CD4-positive, alpha-beta T cell (primary cell): ENCODE measurements around the gene FBN1. TPM values are rescaled to one million over a fixed set of nuclear protein-coding genes. Genes with fewer than 3 reads are reported as not detected.

Experiments used
- ATAC-seq: fragments of 200-7000 bp; cut with Tn5 transposase; one replicate; pipeline ENCODE4 v1.10.0; 2022; ENCODE audit warnings: mild to moderate bottlenecking; ENCODE audit not compliant: poor library complexity
- CTCF ChIA-PET: fragments of 350-600 bp; sonication (Branson Sonifier 250); formaldehyde crosslinking; loops from one replicate; lab custom pipeline; 2021; ENCODE audit warnings: antibody characterized with exemption, inconsistent platforms; lab: Charles Lee
- POLR2A ChIA-PET: fragments of 350-600 bp; sonication (Branson Sonifier 250); formaldehyde crosslinking; loops from one replicate; lab custom pipeline; 2021; ENCODE audit warnings: antibody characterized with exemption, inconsistent platforms; lab: Charles Lee
- DNase-seq, 14 experiments: peaks; one replicate each; pipeline ENCODE4 v3.0.0-alpha.2; 2013 to 2020; ENCODE audit warnings: mixed read lengths in 2 of 14
- H3K27ac ChIP-seq, 2 donors: one replicate each; pipeline versions ENCODE4 v1.5.1 to v1.7.0; 2013; ENCODE audit warnings: low read length in 2 of 2, low read depth in 1 of 2, mild to moderate bottlenecking in 1 of 2
- H3K27me3 ChIP-seq, 2 experiments: 1 replicate in 1 of 2; 2 replicates in 1 of 2; pipeline versions ENCODE4 v1.6.1 to v1.7.0; 2013; ENCODE audit warnings: low read length in 2 of 2, control low read depth in 1 of 2, mild to moderate bottlenecking in 1 of 2, moderate library complexity in 1 of 2; ENCODE audit not compliant: insufficient read depth in 2 of 2, control insufficient read depth in 1 of 2
- H3K36me3 ChIP-seq: one replicate; pipeline ENCODE4 v1.6.1; 2013; ENCODE audit warnings: low read length, control low read depth; ENCODE audit not compliant: insufficient read depth
- H3K4me1 ChIP-seq: one replicate; pipeline ENCODE4 v1.6.1; 2013; ENCODE audit warnings: low read length, control low read depth; ENCODE audit not compliant: insufficient read depth
- H3K4me3 ChIP-seq: one replicate; pipeline ENCODE4 v1.5.1; 2013; ENCODE audit warnings: mild to moderate bottlenecking, low read length, moderate library complexity
- H3K9me3 ChIP-seq, 2 experiments: 1 replicate in 1 of 2; 2 replicates in 1 of 2; pipeline versions ENCODE4 v1.6.1 to v1.7.0; 2013; ENCODE audit warnings: low read length in 2 of 2, mild to moderate bottlenecking in 2 of 2, control low read depth in 1 of 2, moderate library complexity in 1 of 2; ENCODE audit not compliant: control insufficient read depth in 1 of 2, insufficient read depth in 1 of 2
- H3K27ac Mint-ChIP-seq: one replicate; pipeline ENCODE4 v1.8.0; 2020; ENCODE audit warnings: mixed read lengths
- H3K27me3 Mint-ChIP-seq: one replicate; pipeline ENCODE4 v1.8.0; 2021; ENCODE audit warnings: mixed read lengths
- H3K36me3 Mint-ChIP-seq: one replicate; pipeline ENCODE4 v1.8.0; 2021; ENCODE audit warnings: low read depth, mixed read lengths
- H3K4me1 Mint-ChIP-seq: one replicate; pipeline ENCODE4 v1.8.0; 2021; ENCODE audit warnings: low read depth, mixed read lengths
- H3K4me3 Mint-ChIP-seq: one replicate; pipeline ENCODE4 v1.8.0; 2020; ENCODE audit warnings: mild to moderate bottlenecking, mixed read lengths
- H3K9me3 Mint-ChIP-seq: one replicate; pipeline ENCODE4 v1.8.0; 2020; ENCODE audit warnings: mixed read lengths
- CTCF ChIP-seq: fragments of 200-600 bp; IDR thresholded peaks from one replicate; pipeline ENCODE4 v1.8.0; 2022; ENCODE audit warnings: antibody characterized with exemption, mild to moderate bottlenecking
- intact Hi-C, 2 experiments: fragments of 100-400 bp; cut with DNase I in 1 of 2; cut with micrococcal nuclease in 1 of 2; formaldehyde crosslinking; loops; one replicate each; pipeline versions ENCODE4 v1.15.1 to v1.9.0; 2023 to 2025; cut with DNase I, micrococcal nuclease
- total RNA-seq, 174 experiments: library from RNA in 2 of 174; stranded (reverse) in 2 of 174; gene quantifications; one replicate each; pipeline ENCODE4 v1.2.3 and lab custom pipeline; 2021 to 2026

Gene FBN1
- total RNA-seq, 2 experiments from 2014 or later = 0.11 to 0.25 TPM

DNA sequence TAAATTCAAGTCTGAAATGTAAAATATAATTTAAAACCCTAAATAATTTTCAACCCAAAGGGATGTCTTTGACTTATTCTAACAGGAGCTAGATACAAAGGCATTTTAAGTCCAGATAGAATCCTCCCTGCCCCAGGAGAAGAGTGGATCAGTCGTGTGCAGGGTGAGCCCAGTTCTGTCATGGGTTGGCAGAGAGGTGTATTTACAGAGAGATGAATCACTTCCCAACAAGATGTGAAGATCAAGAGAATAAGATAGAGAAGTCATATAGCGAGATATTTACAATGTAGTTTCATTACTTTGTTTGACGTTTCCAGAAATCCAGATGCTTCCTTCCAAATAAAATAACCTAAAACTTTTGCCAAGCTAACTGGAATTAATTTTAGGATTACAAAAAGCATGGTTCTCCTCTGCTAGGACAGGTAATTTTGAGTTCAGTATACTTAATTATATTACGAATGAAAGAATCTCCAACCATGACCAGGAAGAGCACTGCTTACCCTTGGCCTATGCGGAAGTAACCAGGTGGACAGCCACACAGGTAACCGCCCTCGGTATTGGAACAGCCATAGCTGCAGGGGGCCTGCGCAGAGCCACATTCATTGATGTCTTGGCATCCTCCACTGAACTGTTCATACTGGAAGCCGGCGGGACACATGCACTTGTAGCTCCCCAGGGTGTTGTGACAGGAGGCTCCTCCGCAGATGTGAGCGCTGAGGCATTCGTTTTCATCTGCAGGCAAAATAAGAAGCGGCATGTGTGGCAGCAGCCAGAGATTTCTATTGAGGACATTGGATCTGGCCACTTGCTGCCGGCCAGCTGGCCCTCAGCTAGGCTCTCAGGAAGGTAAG lies 230.2 kb downstream of the FBN1 start:
- Histone ChIP-seq H3K9me3 (no peaks in the 10 kb centered on the region), H3K36me3 (no peaks in the 10 kb centered on the region), H3K4me1 (no peaks in the 10 kb centered on the region), H3K4me3 (no peak overlapping the region), H3K27me3 (no peaks in the 10 kb centered on the region), H3K27ac (no peak overlapping the region)
- Mint-ChIP-seq H3K9me3 (no peaks in the 10 kb centered on the region), H3K27me3 (no peaks in the 10 kb centered on the region), H3K27ac (no peak overlapping the region), H3K36me3 (no peaks in the 10 kb centered on the region), H3K4me3 (no peak overlapping the region), H3K4me1 (no peaks in the 10 kb centered on the region)
- no peak for TF ChIP-seq CTCF
- ATAC-seq (no peak), DNase-seq (no peak)
- ChIA-PET CTCF (no interaction called here), POLR2A (no interaction called here)
- intact Hi-C loops = no loop called here

DNA sequence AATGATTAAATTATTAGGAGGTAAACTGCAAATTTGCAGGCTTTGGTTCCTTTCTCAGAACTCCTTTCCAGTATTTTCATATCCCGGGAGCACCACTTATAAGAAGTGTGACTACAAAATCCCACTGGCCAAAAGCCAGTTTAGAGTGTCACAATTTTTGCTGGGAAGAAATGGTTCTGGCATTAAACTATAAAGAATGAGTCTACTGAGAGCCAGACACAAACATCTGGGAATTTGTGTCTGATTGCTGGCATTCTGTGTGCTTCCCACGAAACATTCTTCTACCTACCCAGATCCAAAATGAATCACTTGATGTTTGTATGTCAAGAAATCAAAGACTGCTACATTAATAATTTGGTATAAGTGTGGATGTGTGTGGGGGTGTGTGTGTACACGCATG lies 231.5 kb downstream of the FBN1 start:
- DNase-seq (no peak), ATAC-seq (no peak)
- no peak overlapping the region for H3K27ac ChIP-seq
- H3K4me3 Mint-ChIP-seq = no peak overlapping the region
- TF ChIP-seq CTCF = no peak
- no peaks in the 10 kb centered on the region for H3K36me3 Mint-ChIP-seq
- intact Hi-C loops = no loop called here
- ChIA-PET CTCF (interaction anchor here (0.7 kb wide), 1 partner anchor 822 kb away, joined by 3 read pairs; no protein-coding TSS in a partner anchor), POLR2A (no interaction called here)
- H3K27me3 ChIP-seq = no peaks in the 10 kb centered on the region
- no peaks in the 10 kb centered on the region for H3K4me1 Mint-ChIP-seq
- H3K9me3 ChIP-seq = no peaks in the 10 kb centered on the region
- H3K4me3 ChIP-seq = no peak overlapping the region
- no peaks in the 10 kb centered on the region for H3K27me3 Mint-ChIP-seq
- H3K36me3 ChIP-seq = no peaks in the 10 kb centered on the region
- no peaks in the 10 kb centered on the region for H3K4me1 ChIP-seq
- H3K27ac Mint-ChIP-seq = no peak overlapping the region
- no peaks in the 10 kb centered on the region for H3K9me3 Mint-ChIP-seq

GRCh38 chr15:48413304-48413703 lies 232.2 kb downstream of the FBN1 start:
- H3K4me3 ChIP-seq = no peak overlapping the region
- H3K36me3 ChIP-seq = no peaks in the 10 kb centered on the region
- Mint-ChIP-seq H3K36me3 (no peaks in the 10 kb centered on the region), H3K4me1 (no peaks in the 10 kb centered on the region), H3K27ac (no peak overlapping the region), H3K9me3 (no peaks in the 10 kb centered on the region), H3K27me3 (no peaks in the 10 kb centered on the region), H3K4me3 (no peak overlapping the region)
- intact Hi-C loops = no loop called here
- ATAC-seq (no peak), DNase-seq (no peak)
- ChIA-PET POLR2A (no interaction called here), CTCF (no interaction called here)
- no peaks in the 10 kb centered on the region for H3K9me3 ChIP-seq
- H3K4me1 ChIP-seq = no peaks in the 10 kb centered on the region
- TF ChIP-seq CTCF = no peak
- no peak overlapping the region for H3K27ac ChIP-seq
- no peaks in the 10 kb centered on the region for H3K27me3 ChIP-seq
